Liver (tissue), 9 donors: ENCODE measurements around the gene WDR46. TPM values are rescaled to one million over a fixed set of nuclear protein-coding genes. Genes with fewer than 3 reads are reported as not detected.

Source experiments
- DNase-seq: peaks from one replicate; pipeline ENCODE4 v3.0.0-alpha.2; 2017; ENCODE audit warnings: low spot score
- H3K27ac ChIP-seq, 2 donors: one replicate each; pipeline ENCODE4 v1.7.0; 2013; ENCODE audit warnings: inconsistent platforms in 2 of 2, low read length in 2 of 2, control low read depth in 1 of 2, low read depth in 1 of 2, mild to moderate bottlenecking in 1 of 2
- H3K27me3 ChIP-seq, 4 donors: one replicate each; pipeline versions ENCODE4 v1.6.1 to v1.7.0; 2013; ENCODE audit warnings: low read length in 3 of 4, inconsistent platforms in 1 of 4, mild to moderate bottlenecking in 1 of 4, moderate library complexity in 1 of 4; ENCODE audit not compliant: control insufficient read depth in 4 of 4, insufficient read depth in 4 of 4
- H3K36me3 ChIP-seq, 4 donors: one replicate each; pipeline versions ENCODE4 v1.6.1 to v1.7.0; 2013; ENCODE audit warnings: low read length in 3 of 4, mild to moderate bottlenecking in 3 of 4, low read depth in 1 of 4, moderate library complexity in 1 of 4; ENCODE audit not compliant: control insufficient read depth in 4 of 4, insufficient read depth in 3 of 4
- H3K4me1 ChIP-seq, 4 donors: one replicate each; pipeline versions ENCODE4 v1.6.1 to v1.7.0; 2013; ENCODE audit warnings: low read length in 3 of 4, mild to moderate bottlenecking in 3 of 4, moderate library complexity in 1 of 4; ENCODE audit not compliant: control insufficient read depth in 4 of 4, insufficient read depth in 4 of 4
- H3K4me3 ChIP-seq, 3 donors: one replicate each; pipeline versions ENCODE4 v1.6.1 to v1.7.0; 2013; ENCODE audit warnings: low read length in 3 of 3, control low read depth in 1 of 3, low read depth in 1 of 3, mild to moderate bottlenecking in 1 of 3
- H3K9ac ChIP-seq, 2 donors: one replicate each; pipeline ENCODE4 v1.7.0; 2013; ENCODE audit warnings: low read length in 2 of 2, mild to moderate bottlenecking in 2 of 2, moderate library complexity in 2 of 2, control low read depth in 1 of 2, low read depth in 1 of 2
- H3K9me3 ChIP-seq, 4 donors: one replicate each; pipeline versions ENCODE4 v1.6.1 to v1.7.0; 2013; ENCODE audit warnings: low read length in 3 of 4; ENCODE audit not compliant: control insufficient read depth in 4 of 4
- EGR1 ChIP-seq, 2 donors: IDR thresholded peaks; 2 replicates each; pipeline ENCODE4 v1.6.1; 2016 to 2018; ENCODE audit warnings: antibody characterized with exemption in 2 of 2, low read depth in 2 of 2
- FOXA1 ChIP-seq: IDR thresholded peaks from 2 replicates; pipeline ENCODE4 v1.6.1; 2016; ENCODE audit warnings: antibody characterized with exemption
- FOXA2 ChIP-seq: IDR thresholded peaks from 2 replicates; pipeline ENCODE4 v1.6.1; 2016; ENCODE audit warnings: antibody characterized with exemption
- GABPA ChIP-seq, 2 donors: IDR thresholded peaks in 1 of 2; conservative IDR thresholded peaks in 1 of 2; 2 replicates each; pipeline ENCODE4 v1.6.1; 2016; ENCODE audit warnings: antibody characterized with exemption in 2 of 2, mild to moderate bottlenecking in 1 of 2, moderate library complexity in 1 of 2
- HNF4G ChIP-seq: IDR thresholded peaks from 2 replicates; pipeline ENCODE4 v1.6.1; 2016; ENCODE audit warnings: antibody characterized with exemption
- JUND ChIP-seq, 2 donors: IDR thresholded peaks; 2 replicates each; pipeline ENCODE4 v1.6.1; 2016; ENCODE audit warnings: antibody characterized with exemption in 2 of 2
- NR2F2 ChIP-seq: IDR thresholded peaks from 2 replicates; pipeline ENCODE4 v1.6.1; 2016; ENCODE audit warnings: antibody characterized with exemption
- RAD21 ChIP-seq, 2 donors: IDR thresholded peaks; 2 replicates each; pipeline ENCODE4 v1.6.1; 2016; ENCODE audit warnings: antibody characterized with exemption in 2 of 2, mild to moderate bottlenecking in 2 of 2
- RXRA ChIP-seq, 2 donors: IDR thresholded peaks; 2 replicates each; pipeline ENCODE4 v1.6.1; 2017 to 2018; ENCODE audit warnings: antibody characterized with exemption in 2 of 2, mild to moderate bottlenecking in 1 of 2
- SP1 ChIP-seq: IDR thresholded peaks from 2 replicates; pipeline ENCODE4 v1.6.1; 2018; ENCODE audit warnings: antibody characterized with exemption, mild to moderate bottlenecking
- TAF1 ChIP-seq: conservative IDR thresholded peaks from 2 replicates; pipeline ENCODE4 v1.6.1; 2016; ENCODE audit warnings: antibody characterized with exemption, mild to moderate bottlenecking
- YY1 ChIP-seq: IDR thresholded peaks from 2 replicates; pipeline ENCODE4 v1.6.1; 2016; ENCODE audit warnings: antibody characterized with exemption, mild to moderate bottlenecking
- WGBS: extraction: QIAGEN DNeasy Blood & Tissue Kit; methylation state at CpG from one replicate; pipeline ENCODE4 v1.1.7; 2013; 5-methylcytosine and 5-hydroxymethylcytosine counted together
- polyA plus RNA-seq, 2 donors: library from polyadenylated mRNA; stranded (reverse) in 1 of 2; unstranded in 1 of 2; fragments of 200-250 nt in 1 of 2; fragments of >200 nt in 1 of 2; fragmentation: Nextera tagmentation in 1 of 2; extraction: Ambion mirVana in 1 of 2; gene quantifications; one replicate each; pipeline versions ENCODE4 v1.2.1 to v1.2.3, GENCODE V29; 2013 to 2015
- total RNA-seq, 2 donors: library from RNA; depleted of rRNA; stranded (reverse); fragments of >200 nt; gene quantifications; one replicate each; pipeline ENCODE4 v1.2.3, GENCODE V29; 2014
- TF ChIP-seq, protein P1 (sequence below): IDR thresholded peaks from 2 replicates; pipeline ENCODE4 v1.6.1; 2016; ENCODE audit warnings: antibody characterized with exemption
- TF ChIP-seq, protein P2 (sequence below): IDR thresholded peaks from 2 replicates; pipeline ENCODE4 v1.6.1; 2016; ENCODE audit warnings: antibody characterized with exemption
- TF ChIP-seq, protein P3 (sequence below): IDR thresholded peaks from 2 replicates; pipeline ENCODE4 v1.6.1; 2016; ENCODE audit warnings: antibody characterized with exemption
- TF ChIP-seq, protein P4 (sequence below): IDR thresholded peaks from 2 replicates; pipeline ENCODE4 v1.6.1; 2016; ENCODE audit warnings: antibody characterized with exemption, mild to moderate bottlenecking
- TF ChIP-seq, protein P5 (sequence below): fragments of 150-350 bp; IDR thresholded peaks from 2 replicates; pipeline ENCODE4 v1.5.1; 2017; ENCODE audit warnings: improper control_type of control experiment, low read depth, low read length; ENCODE audit not compliant: missing input control
- donor health status: healthy.
- donor health status: healthy.
- donor health status: healthy.
- donor health status: healthy.
- donor health status: healthy.

The WDR46 gene
- total and polyA plus RNA-seq, 4 donors = 17.9 to 30.2 (median 25.7) TPM

DNA sequence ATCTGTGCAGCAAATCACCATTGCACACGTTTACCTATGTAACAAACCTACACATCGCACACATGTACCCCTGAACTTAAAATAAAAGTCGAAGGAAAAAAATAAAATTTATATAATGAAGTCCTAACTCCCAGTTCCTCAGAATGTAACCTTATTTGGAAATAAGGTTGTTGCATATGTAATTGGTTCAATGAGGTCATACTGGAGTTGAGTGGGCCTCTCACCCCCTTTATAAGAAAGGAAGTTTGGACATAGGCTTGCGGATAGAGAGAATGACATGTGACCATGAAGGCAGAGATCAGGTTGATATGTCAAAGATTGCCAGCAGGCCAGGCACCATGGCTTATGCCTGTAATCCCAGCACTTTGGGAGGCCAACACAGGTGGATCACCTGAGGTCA lies 44.6 kb upstream of the WDR46 start:
- Histone ChIP-seq H3K4me1 (no peaks in the 10 kb centered on the region), H3K27me3 (no peaks in the 10 kb centered on the region), H3K9me3 (no peaks in the 10 kb centered on the region), H3K36me3 (no peaks in the 10 kb centered on the region), H3K9ac (no peak overlapping the region), H3K4me3 (no peak overlapping the region), H3K27ac (no peak overlapping the region)
- WGBS = 90% methylated on average over 4 of the region's 4 CpGs
- DNase-seq = no peak
- TF ChIP-seq SP1 = no peak
- TF ChIP-seq EGR1 (IDR thresholded peaks at IDR 0.05; ENCODE audit: low read depth in 2 of 2) = no peak
- no peak for TF ChIP-seq HNF4G
- TF ChIP-seq, protein P1, sequence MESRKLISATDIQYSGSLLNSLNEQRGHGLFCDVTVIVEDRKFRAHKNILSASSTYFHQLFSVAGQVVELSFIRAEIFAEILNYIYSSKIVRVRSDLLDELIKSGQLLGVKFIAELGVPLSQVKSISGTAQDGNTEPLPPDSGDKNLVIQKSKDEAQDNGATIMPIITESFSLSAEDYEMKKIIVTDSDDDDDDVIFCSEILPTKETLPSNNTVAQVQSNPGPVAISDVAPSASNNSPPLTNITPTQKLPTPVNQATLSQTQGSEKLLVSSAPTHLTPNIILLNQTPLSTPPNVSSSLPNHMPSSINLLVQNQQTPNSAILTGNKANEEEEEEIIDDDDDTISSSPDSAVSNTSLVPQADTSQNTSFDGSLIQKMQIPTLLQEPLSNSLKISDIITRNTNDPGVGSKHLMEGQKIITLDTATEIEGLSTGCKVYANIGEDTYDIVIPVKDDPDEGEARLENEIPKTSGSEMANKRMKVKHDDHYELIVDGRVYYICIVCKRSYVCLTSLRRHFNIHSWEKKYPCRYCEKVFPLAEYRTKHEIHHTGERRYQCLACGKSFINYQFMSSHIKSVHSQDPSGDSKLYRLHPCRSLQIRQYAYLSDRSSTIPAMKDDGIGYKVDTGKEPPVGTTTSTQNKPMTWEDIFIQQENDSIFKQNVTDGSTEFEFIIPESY = no peak
- TF ChIP-seq, protein P2, sequence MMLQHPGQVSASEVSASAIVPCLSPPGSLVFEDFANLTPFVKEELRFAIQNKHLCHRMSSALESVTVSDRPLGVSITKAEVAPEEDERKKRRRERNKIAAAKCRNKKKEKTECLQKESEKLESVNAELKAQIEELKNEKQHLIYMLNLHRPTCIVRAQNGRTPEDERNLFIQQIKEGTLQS = no peak
- no peak for TF ChIP-seq YY1
- TF ChIP-seq, protein P3, sequence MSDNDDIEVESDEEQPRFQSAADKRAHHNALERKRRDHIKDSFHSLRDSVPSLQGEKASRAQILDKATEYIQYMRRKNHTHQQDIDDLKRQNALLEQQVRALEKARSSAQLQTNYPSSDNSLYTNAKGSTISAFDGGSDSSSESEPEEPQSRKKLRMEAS = no peak
- TF ChIP-seq GABPA (IDR thresholded peaks at IDR 0.05 in 1 of 2, conservative IDR thresholded peaks at IDR 0.05 in 1 of 2) = no peak
- no peak for TF ChIP-seq FOXA2
- TF ChIP-seq JUND (IDR thresholded peaks at IDR 0.05) = no peak
- TF ChIP-seq, protein P4, sequence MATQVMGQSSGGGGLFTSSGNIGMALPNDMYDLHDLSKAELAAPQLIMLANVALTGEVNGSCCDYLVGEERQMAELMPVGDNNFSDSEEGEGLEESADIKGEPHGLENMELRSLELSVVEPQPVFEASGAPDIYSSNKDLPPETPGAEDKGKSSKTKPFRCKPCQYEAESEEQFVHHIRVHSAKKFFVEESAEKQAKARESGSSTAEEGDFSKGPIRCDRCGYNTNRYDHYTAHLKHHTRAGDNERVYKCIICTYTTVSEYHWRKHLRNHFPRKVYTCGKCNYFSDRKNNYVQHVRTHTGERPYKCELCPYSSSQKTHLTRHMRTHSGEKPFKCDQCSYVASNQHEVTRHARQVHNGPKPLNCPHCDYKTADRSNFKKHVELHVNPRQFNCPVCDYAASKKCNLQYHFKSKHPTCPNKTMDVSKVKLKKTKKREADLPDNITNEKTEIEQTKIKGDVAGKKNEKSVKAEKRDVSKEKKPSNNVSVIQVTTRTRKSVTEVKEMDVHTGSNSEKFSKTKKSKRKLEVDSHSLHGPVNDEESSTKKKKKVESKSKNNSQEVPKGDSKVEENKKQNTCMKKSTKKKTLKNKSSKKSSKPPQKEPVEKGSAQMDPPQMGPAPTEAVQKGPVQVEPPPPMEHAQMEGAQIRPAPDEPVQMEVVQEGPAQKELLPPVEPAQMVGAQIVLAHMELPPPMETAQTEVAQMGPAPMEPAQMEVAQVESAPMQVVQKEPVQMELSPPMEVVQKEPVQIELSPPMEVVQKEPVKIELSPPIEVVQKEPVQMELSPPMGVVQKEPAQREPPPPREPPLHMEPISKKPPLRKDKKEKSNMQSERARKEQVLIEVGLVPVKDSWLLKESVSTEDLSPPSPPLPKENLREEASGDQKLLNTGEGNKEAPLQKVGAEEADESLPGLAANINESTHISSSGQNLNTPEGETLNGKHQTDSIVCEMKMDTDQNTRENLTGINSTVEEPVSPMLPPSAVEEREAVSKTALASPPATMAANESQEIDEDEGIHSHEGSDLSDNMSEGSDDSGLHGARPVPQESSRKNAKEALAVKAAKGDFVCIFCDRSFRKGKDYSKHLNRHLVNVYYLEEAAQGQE = no peak
- TF ChIP-seq FOXA1 = no peak
- TF ChIP-seq, protein P5, sequence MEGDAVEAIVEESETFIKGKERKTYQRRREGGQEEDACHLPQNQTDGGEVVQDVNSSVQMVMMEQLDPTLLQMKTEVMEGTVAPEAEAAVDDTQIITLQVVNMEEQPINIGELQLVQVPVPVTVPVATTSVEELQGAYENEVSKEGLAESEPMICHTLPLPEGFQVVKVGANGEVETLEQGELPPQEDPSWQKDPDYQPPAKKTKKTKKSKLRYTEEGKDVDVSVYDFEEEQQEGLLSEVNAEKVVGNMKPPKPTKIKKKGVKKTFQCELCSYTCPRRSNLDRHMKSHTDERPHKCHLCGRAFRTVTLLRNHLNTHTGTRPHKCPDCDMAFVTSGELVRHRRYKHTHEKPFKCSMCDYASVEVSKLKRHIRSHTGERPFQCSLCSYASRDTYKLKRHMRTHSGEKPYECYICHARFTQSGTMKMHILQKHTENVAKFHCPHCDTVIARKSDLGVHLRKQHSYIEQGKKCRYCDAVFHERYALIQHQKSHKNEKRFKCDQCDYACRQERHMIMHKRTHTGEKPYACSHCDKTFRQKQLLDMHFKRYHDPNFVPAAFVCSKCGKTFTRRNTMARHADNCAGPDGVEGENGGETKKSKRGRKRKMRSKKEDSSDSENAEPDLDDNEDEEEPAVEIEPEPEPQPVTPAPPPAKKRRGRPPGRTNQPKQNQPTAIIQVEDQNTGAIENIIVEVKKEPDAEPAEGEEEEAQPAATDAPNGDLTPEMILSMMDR = no peak
- no peak for TF ChIP-seq NR2F2

DNA sequence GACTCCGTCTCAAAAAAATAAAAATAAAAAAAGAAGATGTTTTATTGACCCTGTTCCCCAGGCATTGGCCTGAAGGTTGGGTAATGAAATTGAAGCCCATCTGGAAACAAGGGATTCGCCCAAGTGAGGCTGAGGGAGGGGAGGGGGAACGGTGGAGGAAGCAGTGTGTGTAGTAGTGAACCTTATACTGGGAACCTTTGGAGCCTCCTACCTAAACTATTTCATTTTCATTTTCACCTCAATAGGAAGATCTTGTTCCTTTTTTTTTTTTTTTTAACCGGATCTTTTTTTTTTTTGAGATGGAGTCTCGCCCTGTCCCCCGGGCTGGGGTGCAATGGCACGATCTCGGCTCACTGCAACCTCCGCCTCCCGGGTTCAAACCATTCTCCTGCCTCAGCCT lies 41.7 kb upstream of the WDR46 start:
- H3K4me3 ChIP-seq = no peak overlapping the region
- no peak overlapping the region for H3K9ac ChIP-seq
- 84% methylated on average over 10 of the region's 10 CpGs for WGBS
- H3K9me3 ChIP-seq = no peaks in the 10 kb centered on the region
- no peak for DNase-seq
- H3K36me3 ChIP-seq = no peaks in the 10 kb centered on the region
- H3K4me1 ChIP-seq = no peaks in the 10 kb centered on the region
- no peaks in the 10 kb centered on the region for H3K27me3 ChIP-seq
- H3K27ac ChIP-seq = no peak overlapping the region
- no peak for TF ChIP-seq RAD21 (IDR thresholded peaks at IDR 0.05)
- TF ChIP-seq TAF1 = no peak
- TF ChIP-seq, protein P4 = no peak
- no peak for TF ChIP-seq EGR1 (IDR thresholded peaks at IDR 0.05; ENCODE audit: low read depth in 2 of 2)
- TF ChIP-seq RXRA (IDR thresholded peaks at IDR 0.05) = no peak
- TF ChIP-seq HNF4G = no peak
- no peak for TF ChIP-seq FOXA2
- no peak for TF ChIP-seq SP1
- TF ChIP-seq NR2F2 = no peak
- TF ChIP-seq, protein P5 = no peak
- TF ChIP-seq YY1 = no peak
- no peak for TF ChIP-seq FOXA1
- TF ChIP-seq, protein P2 = no peak
- no peak for TF ChIP-seq GABPA (IDR thresholded peaks at IDR 0.05 in 1 of 2, conservative IDR thresholded peaks at IDR 0.05 in 1 of 2)
